Measurements from ENCODE around the gene STPG3.

The STPG3 gene

DNA sequence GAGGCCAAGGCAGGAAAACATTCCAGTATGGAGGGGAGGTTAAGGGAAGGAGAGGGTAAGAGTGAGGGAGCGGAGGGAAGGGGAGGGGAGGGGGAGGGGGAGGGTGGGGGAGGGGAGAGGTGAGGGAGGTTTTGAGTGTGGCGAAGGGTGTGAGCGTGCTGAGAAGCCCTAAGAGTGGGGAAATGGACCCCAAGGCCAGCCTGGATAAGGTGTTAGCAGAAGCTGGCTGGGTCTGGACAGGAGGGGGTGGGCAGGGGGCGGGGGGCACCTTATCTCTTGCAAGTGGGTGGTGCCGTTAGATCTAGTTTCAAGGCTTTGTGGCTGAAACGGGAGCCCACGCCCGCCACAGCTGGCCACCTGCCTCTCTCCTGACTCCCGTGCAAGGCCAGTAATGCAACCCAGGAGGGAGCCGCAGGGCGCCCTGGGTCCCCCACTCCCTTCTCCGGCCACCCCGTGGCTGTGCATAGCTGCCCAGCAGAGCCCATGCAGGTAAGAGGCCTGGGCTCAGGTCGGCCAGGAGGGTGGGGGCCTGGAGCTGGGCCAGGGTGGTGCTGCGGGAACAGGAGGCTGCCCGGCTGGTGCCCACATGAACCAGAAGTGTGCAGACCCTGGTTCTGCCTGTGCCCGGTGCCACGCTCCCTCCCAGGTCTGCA is 23.1 kb upstream of the STPG3 start:
- no peaks in the 10 kb centered on the region for H3K36me3 ChIP-seq (ENCODE audit: control insufficient read depth in 2 of 2, insufficient read depth in 2 of 2, low read length in 2 of 2)
- H3K27ac ChIP-seq (ENCODE audit: low read depth in 2 of 2, low read length in 2 of 2) = no peak overlapping the region
- no peak overlapping the region for H3K4me3 ChIP-seq (ENCODE audit: low read length in 2 of 2)
- peaks cover 27 to 47% of the 10 kb centered on the region in 2 donors for H3K4me1 ChIP-seq (ENCODE audit: control insufficient read depth in 2 of 2, insufficient read depth in 2 of 2, low read length in 2 of 2)
- H3K9ac ChIP-seq (ENCODE audit: low read depth in 1 of 2, low read length in 2 of 2) = no peak overlapping the region
- peaks cover 6 to 33% of the 10 kb centered on the region in 2 donors for H3K27me3 ChIP-seq (ENCODE audit: control insufficient read depth in 2 of 2, insufficient read depth in 2 of 2, low read length in 2 of 2)
- no peaks in the 10 kb centered on the region for H3K9me3 ChIP-seq (ENCODE audit: control insufficient read depth in 2 of 2, low read length in 2 of 2)

DNA sequence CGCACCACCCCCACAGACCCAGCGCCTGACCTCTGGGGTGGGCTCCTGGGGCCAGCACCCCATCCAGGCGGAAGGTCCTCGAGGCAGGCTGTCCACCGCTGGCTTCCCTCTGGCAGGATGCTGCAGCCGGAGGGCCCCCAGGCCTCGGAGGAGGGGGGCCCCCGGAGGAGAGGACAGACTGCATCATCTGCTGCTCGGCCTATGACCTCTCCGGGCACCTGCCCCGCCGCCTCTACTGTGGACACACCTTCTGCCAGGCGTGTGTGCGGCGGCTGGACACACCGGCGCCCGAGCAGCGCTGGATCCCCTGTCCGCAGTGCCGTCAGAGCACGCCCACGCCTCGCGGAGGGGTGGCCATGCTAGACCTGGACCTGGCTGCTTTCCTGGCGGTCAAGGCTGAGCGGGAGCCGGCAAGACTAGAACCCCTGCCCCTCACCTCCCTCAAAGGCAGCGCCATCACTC is 22.5 kb upstream of the STPG3 start:
- H3K9ac ChIP-seq (ENCODE audit: low read depth in 1 of 2, low read length in 2 of 2) = no peak overlapping the region
- peaks cover 10 to 37% of the 10 kb centered on the region in 2 donors for H3K27me3 ChIP-seq (ENCODE audit: control insufficient read depth in 2 of 2, insufficient read depth in 2 of 2, low read length in 2 of 2)
- no peak overlapping the region for H3K4me3 ChIP-seq (ENCODE audit: low read length in 2 of 2)
- H3K4me1 ChIP-seq (ENCODE audit: control insufficient read depth in 2 of 2, insufficient read depth in 2 of 2, low read length in 2 of 2) = peaks cover 25 to 46% of the 10 kb centered on the region in 2 donors
- H3K9me3 ChIP-seq (ENCODE audit: control insufficient read depth in 2 of 2, low read length in 2 of 2) = no peaks in the 10 kb centered on the region
- no peaks in the 10 kb centered on the region for H3K36me3 ChIP-seq (ENCODE audit: control insufficient read depth in 2 of 2, insufficient read depth in 2 of 2, low read length in 2 of 2)
- no peak overlapping the region for H3K27ac ChIP-seq (ENCODE audit: low read depth in 2 of 2, low read length in 2 of 2)

DNA sequence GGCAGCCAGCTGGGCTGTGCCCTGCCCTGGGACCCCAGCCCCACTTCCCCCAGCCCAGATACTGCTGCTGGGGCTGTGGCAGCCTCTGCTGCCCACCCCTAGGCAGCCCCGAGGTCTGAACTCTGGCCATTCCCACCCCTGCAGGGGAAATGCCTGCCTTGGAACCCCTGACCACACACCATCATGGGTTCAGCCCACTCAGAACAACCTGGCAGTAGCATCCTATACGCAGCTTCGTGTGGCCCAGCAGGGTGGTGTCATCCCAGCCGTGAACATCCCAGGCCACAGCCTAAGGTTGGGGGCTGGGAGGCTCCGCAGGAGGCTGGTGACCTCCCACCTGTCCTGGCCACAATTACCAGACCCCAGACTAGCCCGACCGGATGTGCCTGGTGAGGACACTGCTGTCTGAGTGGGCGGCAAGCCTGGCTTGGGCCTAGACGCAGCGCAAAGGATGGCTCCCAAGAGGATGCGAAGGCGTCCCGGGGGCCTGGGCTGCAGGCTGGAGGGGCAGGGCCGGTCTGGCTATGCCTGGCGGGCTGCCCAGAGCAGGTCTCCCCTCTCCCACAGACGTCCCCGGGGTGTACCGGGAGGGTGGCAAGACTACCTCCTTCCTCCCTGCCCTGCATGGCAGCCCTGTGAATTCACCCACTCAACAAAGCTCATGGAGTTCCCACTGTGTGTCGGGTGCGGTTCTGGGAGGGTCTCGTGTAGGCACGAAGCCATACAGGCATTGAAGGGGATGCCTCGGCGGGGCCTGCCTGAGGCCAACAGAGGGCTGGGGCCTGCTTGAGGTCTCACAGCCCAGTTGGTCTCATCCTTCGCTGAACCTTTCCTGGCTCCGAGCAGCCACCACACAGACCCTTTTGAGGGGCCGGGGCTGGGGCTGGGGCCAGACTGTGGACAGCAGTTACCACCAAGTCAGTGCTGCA is 21.9 kb upstream of the STPG3 start:
- Histone ChIP-seq H3K36me3 (ENCODE audit: control insufficient read depth in 2 of 2, insufficient read depth in 2 of 2, low read length in 2 of 2) (no peaks in the 10 kb centered on the region), H3K27ac (ENCODE audit: low read depth in 2 of 2, low read length in 2 of 2) (no peak overlapping the region), H3K4me1 (ENCODE audit: control insufficient read depth in 2 of 2, insufficient read depth in 2 of 2, low read length in 2 of 2) (peaks cover 22 to 39% of the 10 kb centered on the region in 2 donors), H3K27me3 (ENCODE audit: control insufficient read depth in 2 of 2, insufficient read depth in 2 of 2, low read length in 2 of 2) (peaks cover 10 to 39% of the 10 kb centered on the region in 2 donors), H3K9ac (ENCODE audit: low read depth in 1 of 2, low read length in 2 of 2) (no peak overlapping the region), H3K4me3 (ENCODE audit: low read length in 2 of 2) (no peak overlapping the region), H3K9me3 (ENCODE audit: control insufficient read depth in 2 of 2, low read length in 2 of 2) (no peaks in the 10 kb centered on the region)

DNA sequence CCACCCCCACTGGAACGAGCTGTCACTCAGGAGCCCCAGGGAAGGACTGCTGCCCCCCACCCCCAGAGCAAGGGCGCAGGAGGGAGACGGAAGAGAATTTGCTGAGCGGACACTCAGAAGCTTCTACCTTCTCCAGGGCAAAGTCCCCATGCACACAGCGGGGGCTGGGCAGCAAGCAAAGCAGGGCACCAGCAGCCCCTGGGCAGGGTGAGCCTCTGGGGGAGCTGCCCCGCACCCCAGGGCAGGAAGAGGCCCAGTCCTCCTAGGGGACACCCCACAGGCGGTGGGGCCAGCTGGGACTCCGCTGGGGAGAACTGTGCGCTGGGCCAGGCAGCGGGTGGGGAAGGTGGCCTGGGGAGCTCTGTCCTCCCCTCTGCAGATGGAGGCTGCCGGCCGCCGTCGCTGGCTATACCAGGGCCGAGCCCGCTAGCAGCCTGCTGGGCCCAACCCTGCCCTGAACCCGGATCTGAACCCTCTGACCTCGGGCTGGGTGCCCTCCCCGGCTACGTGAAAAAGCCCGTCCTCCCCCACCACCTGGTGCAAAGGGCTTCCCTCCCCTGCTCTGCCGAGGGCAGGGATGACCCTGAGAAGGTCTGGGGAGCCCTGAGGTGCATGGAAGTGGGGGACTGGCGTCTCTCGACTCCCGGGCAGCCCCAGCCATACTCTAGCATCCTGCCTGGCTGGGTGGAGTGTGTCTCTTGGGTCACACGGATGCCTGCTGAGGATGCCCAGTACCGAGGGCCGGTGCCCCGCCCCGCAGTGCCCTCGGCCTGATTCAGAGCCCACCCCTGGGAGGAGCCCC is 21.0 kb upstream of the STPG3 start:
- peaks cover 22 to 39% of the 10 kb centered on the region in 2 donors for H3K4me1 ChIP-seq (ENCODE audit: control insufficient read depth in 2 of 2, insufficient read depth in 2 of 2, low read length in 2 of 2)
- H3K36me3 ChIP-seq (ENCODE audit: control insufficient read depth in 2 of 2, insufficient read depth in 2 of 2, low read length in 2 of 2) = no peaks in the 10 kb centered on the region
- no peak overlapping the region for H3K4me3 ChIP-seq (ENCODE audit: low read length in 2 of 2)
- H3K27me3 ChIP-seq (ENCODE audit: control insufficient read depth in 2 of 2, insufficient read depth in 2 of 2, low read length in 2 of 2) = peaks cover 17 to 46% of the 10 kb centered on the region in 2 donors
- no peaks in the 10 kb centered on the region for H3K9me3 ChIP-seq (ENCODE audit: control insufficient read depth in 2 of 2, low read length in 2 of 2)
- peak overlapping the region in 1 of 2 donors; percentile 33 for H3K9ac ChIP-seq (ENCODE audit: low read depth in 1 of 2, low read length in 2 of 2)
- H3K27ac ChIP-seq (ENCODE audit: low read depth in 2 of 2, low read length in 2 of 2) = no peak overlapping the region

DNA sequence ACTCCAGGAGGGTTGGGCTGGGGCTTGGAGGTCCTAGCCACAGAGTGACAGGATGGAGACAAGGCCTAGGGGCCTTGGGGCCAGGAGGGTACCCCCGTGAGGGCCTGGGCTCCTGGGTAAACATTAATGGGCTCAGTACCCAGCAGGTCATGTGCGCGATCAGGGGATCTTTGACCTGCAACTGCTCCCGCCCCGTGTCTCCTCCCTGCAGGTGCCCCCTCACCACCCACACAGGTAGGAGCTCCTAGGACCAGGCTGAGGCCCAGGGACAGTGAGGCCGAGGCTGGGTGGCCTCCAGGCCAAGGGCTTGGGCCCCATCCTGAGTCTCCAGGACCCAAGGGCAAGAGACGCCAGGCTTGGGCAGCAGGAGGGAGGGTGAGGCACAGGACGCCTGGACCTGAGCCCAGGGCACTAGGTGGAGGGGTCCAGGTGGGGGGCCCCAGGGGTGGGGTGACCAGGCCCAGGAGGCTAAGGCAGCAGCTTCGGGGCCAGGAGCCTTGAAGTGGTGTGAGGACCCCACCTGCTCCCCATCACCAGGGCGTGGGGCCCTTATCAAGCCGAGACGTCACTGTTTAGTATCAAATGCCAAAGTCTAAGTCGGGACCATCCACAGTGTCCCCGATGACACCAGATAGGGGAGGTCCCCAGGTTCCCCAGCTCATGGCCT is 20.2 kb upstream of the STPG3 start, which contains the start of gene SLC34A3:
Gene SLC34A3 (plus strand): TSS at position 197 of the 667 bp plus-strand sequence. CDS start 802 bp downstream, outside the sequence.
- H3K9me3 ChIP-seq (ENCODE audit: control insufficient read depth in 2 of 2, low read length in 2 of 2) = no peaks in the 10 kb centered on the region
- H3K36me3 ChIP-seq (ENCODE audit: control insufficient read depth in 2 of 2, insufficient read depth in 2 of 2, low read length in 2 of 2) = no peaks in the 10 kb centered on the region
- H3K9ac ChIP-seq (ENCODE audit: low read depth in 1 of 2, low read length in 2 of 2) = peak within 1 kb of the TSS in 1 of 2 donors; percentile 33
- no peak within 1 kb of the TSS for H3K27ac ChIP-seq (ENCODE audit: low read depth in 2 of 2, low read length in 2 of 2)
- no peak within 1 kb of the TSS for H3K4me3 ChIP-seq (ENCODE audit: low read length in 2 of 2)
- peaks cover 17 to 46% of the 10 kb centered on the region in 2 donors for H3K27me3 ChIP-seq (ENCODE audit: control insufficient read depth in 2 of 2, insufficient read depth in 2 of 2, low read length in 2 of 2)
- peaks cover 22 to 39% of the 10 kb centered on the region in 2 donors for H3K4me1 ChIP-seq (ENCODE audit: control insufficient read depth in 2 of 2, insufficient read depth in 2 of 2, low read length in 2 of 2)

DNA sequence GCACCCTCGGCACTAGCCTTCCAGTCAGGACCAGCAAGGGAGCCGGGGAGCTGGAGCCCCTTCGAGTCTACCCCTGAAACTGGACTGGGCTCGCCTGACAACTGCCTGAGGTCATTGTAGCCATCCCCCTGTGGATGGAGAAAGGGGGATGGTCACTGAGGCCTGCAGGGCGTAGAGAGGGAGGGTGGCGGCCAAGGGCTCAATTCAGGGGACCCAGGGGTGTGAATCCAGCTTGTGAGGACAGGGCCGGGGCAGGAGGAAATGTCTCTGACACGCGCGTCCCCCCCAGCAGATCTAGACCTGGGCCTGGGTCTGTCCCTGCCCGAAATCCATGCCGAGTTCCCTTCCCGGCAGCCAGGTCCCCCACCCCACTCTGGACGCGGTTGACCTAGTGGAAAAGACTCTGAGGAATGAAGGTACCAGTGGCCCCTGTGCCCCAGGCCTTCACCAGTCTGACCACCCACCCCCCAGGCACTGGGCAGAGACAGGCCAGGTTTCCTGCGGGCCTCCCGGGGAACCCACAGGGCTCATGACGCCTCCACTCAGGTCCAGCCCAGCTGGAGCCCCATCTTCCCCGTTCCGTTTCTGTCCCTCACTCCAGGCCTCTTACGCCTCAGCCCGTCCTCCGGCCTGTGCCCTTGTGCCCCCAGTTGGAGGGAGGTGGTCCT is 19.6 kb upstream of the STPG3 start:
- peaks cover 17 to 46% of the 10 kb centered on the region in 2 donors for H3K27me3 ChIP-seq (ENCODE audit: control insufficient read depth in 2 of 2, insufficient read depth in 2 of 2, low read length in 2 of 2)
- H3K4me1 ChIP-seq (ENCODE audit: control insufficient read depth in 2 of 2, insufficient read depth in 2 of 2, low read length in 2 of 2) = peaks cover 23 to 36% of the 10 kb centered on the region in 2 donors
- no peak overlapping the region for H3K27ac ChIP-seq (ENCODE audit: low read depth in 2 of 2, low read length in 2 of 2)
- no peaks in the 10 kb centered on the region for H3K9me3 ChIP-seq (ENCODE audit: control insufficient read depth in 2 of 2, low read length in 2 of 2)
- H3K4me3 ChIP-seq (ENCODE audit: low read length in 2 of 2) = no peak overlapping the region
- H3K9ac ChIP-seq (ENCODE audit: low read depth in 1 of 2, low read length in 2 of 2) = no peak overlapping the region
- H3K36me3 ChIP-seq (ENCODE audit: control insufficient read depth in 2 of 2, insufficient read depth in 2 of 2, low read length in 2 of 2) = no peaks in the 10 kb centered on the region

DNA sequence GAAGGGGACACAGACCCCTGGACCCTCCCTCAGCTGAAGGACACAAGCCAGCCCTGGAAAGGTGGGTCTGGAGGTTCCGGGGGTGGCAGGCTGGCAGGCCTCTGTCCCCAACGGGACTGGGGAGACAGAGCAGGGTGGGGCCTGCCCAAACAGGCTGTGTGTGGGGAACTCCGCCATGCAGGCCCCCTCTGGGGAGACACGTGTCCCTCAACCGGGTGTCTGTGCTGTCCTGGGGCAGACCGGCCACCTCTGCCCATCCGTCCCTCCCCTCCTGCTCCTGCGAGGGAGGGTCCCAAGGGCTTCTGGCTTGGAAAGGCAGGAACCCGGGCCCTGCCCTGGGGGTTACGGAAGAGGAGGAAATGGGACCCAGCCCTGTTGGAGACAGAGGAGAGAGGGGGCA is 19.0 kb upstream of the STPG3 start:
- Histone ChIP-seq H3K27me3 (ENCODE audit: control insufficient read depth in 2 of 2, insufficient read depth in 2 of 2, low read length in 2 of 2) (peaks cover 17 to 46% of the 10 kb centered on the region in 2 donors), H3K27ac (ENCODE audit: low read depth in 2 of 2, low read length in 2 of 2) (no peak overlapping the region), H3K4me1 (ENCODE audit: control insufficient read depth in 2 of 2, insufficient read depth in 2 of 2, low read length in 2 of 2) (peaks cover 25 to 36% of the 10 kb centered on the region in 2 donors), H3K36me3 (ENCODE audit: control insufficient read depth in 2 of 2, insufficient read depth in 2 of 2, low read length in 2 of 2) (no peaks in the 10 kb centered on the region), H3K9ac (ENCODE audit: low read depth in 1 of 2, low read length in 2 of 2) (peak overlapping the region in 1 of 2 donors; percentile 47), H3K9me3 (ENCODE audit: control insufficient read depth in 2 of 2, low read length in 2 of 2) (no peaks in the 10 kb centered on the region), H3K4me3 (ENCODE audit: low read length in 2 of 2) (no peak overlapping the region)

DNA sequence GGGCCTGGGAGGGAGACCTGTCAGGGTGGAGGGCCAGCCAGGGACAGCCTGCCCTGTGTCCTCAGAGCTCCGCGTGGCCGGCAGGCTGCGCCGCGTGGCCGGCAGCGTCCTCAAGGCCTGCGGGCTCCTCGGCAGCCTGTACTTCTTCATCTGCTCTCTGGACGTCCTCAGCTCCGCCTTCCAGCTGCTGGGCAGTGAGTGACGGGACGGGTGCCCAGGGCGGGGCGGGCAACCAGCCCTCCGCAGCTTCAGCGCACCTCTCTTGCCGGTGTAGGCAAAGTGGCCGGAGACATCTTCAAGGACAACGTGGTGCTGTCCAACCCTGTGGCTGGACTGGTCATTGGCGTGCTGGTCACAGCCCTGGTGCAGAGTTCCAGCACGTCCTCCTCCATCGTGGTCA is 18.6 kb upstream of the STPG3 start:
- Histone ChIP-seq H3K27me3 (ENCODE audit: control insufficient read depth in 2 of 2, insufficient read depth in 2 of 2, low read length in 2 of 2) (peaks cover 17 to 46% of the 10 kb centered on the region in 2 donors), H3K36me3 (ENCODE audit: control insufficient read depth in 2 of 2, insufficient read depth in 2 of 2, low read length in 2 of 2) (no peaks in the 10 kb centered on the region), H3K27ac (ENCODE audit: low read depth in 2 of 2, low read length in 2 of 2) (no peak overlapping the region), H3K4me1 (ENCODE audit: control insufficient read depth in 2 of 2, insufficient read depth in 2 of 2, low read length in 2 of 2) (peaks cover 25 to 36% of the 10 kb centered on the region in 2 donors), H3K9ac (ENCODE audit: low read depth in 1 of 2, low read length in 2 of 2) (peak overlapping the region in 1 of 2 donors; percentile 47), H3K4me3 (ENCODE audit: low read length in 2 of 2) (no peak overlapping the region), H3K9me3 (ENCODE audit: control insufficient read depth in 2 of 2, low read length in 2 of 2) (no peaks in the 10 kb centered on the region)

Measured in mucosa of rectum (tissue), 2 donors.